HPDE6-E6E7 (cell line): ENCODE results near the gene WBP2.

ENCODE experiments used
- DNase-seq: peaks from one replicate; pipeline ENCODE4 v3.0.0; 2011; ENCODE audit warnings: missing footprints; ENCODE audit errors: extremely low spot score

The WBP2 gene

DNA sequence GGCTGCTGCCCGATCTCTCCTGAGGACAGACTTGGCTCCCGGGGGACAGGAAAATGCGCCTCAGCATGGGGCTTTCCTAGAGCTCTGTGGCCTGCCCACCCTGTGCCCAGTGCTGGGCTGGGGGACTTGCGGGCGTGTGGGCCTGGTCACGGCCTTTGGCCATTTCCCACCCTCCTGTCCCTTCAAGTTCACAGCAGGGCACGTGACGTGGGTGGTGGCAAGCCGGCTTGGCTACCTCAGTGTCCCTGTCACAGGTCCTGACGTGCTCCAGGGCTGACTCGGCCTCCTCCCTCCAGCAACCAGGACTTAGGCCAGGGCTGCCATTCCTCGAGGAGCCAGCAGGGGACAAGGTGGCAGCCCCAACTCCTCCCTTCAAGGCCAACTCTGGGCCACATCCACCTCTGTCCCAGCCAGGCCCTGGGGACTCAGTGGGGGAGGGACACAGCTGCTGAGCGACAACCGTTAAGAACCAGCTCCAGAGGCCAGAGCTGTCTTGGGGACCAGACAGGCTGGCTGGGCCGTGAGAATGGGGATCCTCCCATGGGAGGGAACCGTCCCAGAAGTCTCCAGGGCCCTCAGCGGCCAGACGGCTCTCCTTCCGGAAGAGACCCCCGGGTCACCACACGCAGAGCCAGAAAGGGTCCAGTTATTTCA, 9.9 kb downstream of the WBP2 start:
- DNase-seq = peak; percentile 89

- peak; percentile 71 for DNase-seq
Observed at GRCh38 chr17:75844530-75845057, 10.5 kb downstream of the WBP2 start.

- peak; percentile 40 for DNase-seq
Observed at GRCh38 chr17:75843577-75844529, 11.3 kb downstream of the WBP2 start, which contains the start of gene UNC13D. UNC13D (minus strand) TSS chr17:75844404; CDS start chr17:75844337, 67 bp downstream.

- DNase-seq = no peak
Observed at GRCh38 chr17:75842963-75843576, 12.1 kb downstream of the WBP2 start.

GRCh38 chr17:75842411-75842810, 12.7 kb downstream of the WBP2 start:
- no peak for DNase-seq

- no peak for DNase-seq
Observed at GRCh38 chr17:75840799-75841164, 14.4 kb downstream of the WBP2 start.

GRCh38 chr17:75839942-75840798, 15.0 kb downstream of the WBP2 start:
- no peak for DNase-seq

DNA sequence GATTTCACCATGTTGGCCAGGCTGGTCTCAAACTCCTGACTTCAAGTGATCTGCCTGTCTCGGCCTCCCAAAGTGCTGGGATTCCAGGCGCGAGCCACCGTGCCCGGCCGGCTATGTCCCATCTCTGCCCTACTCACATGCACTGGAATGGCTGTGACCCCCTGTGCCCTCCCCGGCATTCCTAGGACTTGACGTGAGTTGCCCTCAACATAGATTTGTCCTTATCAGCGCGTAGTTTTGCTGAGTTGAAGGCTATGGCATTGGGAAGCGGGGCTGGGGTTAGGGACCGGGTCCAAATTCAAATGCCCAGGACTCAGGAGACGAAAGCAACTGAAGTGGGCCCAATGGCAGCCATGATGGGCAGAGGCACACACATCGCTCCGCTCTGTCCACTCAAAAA, 16.7 kb downstream of the WBP2 start:
- DNase-seq = no peak

- no peak for DNase-seq
Observed at GRCh38 chr17:75837899-75838298, 17.2 kb downstream of the WBP2 start.

DNA sequence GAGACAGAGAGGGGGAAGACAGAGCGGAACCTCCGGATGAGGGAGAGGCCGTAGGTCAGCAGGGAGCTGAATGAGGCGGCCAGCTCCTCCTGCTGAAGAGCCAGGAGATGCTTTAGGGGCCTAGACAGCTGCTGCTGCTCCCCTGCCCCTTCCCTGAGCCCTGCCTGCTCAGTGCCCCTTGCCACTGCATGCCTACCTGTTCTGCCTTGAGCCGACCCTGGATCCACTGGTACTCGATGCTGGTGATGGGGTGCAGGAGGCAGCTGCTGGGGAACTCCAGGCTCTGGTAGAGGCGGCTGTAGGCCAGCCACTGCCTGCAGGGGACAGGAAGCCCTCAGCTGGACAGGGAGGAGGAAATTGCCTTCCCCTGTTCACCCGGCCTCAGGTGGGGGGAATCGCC, 18.5 kb downstream of the WBP2 start:
- DNase-seq = no peak

DNA sequence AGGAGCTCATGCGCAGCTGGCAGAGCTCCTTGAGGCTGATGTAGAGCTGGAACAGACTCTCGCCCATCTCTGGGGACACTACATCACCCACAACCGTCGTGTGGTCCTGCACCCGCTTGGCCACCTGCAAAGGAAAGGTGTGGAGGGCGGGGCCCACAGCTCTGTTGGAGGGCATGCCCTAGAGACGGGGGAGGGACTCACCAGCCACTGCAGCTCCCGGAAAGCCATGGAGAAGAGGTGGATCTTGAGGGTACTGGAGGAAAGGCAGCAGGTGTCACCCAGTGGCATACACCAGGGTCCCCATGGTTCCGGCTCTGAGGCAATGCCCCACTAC, 19.5 kb downstream of the WBP2 start:
- DNase-seq = no peak

DNA sequence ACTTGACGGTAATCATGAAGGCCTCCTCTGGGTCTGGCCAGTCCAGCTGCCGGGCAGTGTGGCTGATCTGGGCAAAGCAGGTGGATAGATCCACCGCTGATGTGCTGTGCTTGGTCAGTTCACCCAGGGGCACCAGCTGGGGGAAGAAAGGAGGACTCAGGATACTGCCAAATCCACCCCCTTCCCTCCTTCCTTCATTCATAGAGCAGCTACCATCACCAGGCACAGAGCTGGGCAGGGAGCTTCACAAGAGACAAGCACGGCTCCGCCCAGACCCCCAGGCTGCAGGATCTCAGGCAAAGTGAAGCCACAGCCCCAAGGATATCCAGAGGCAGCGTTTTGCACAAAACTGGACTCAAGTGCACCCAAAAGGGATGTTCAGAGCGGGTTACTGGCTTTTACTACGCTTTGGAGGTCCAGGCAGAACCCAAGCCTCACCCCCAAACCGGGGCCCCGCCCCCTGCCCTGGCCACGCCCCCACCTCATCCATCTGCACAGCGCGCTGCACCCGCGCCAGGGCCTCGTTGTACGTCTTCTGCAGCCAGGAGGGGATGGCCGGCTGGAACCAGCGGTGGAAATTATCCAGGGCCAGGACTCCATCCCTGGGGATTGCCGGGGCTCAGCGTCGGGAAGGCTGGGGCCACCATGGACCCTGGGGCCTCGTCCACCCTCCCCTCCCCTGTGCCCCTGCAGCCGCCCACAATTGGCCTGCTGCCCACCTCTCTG, 20.0 kb downstream of the WBP2 start:
- no peak for DNase-seq

DNA sequence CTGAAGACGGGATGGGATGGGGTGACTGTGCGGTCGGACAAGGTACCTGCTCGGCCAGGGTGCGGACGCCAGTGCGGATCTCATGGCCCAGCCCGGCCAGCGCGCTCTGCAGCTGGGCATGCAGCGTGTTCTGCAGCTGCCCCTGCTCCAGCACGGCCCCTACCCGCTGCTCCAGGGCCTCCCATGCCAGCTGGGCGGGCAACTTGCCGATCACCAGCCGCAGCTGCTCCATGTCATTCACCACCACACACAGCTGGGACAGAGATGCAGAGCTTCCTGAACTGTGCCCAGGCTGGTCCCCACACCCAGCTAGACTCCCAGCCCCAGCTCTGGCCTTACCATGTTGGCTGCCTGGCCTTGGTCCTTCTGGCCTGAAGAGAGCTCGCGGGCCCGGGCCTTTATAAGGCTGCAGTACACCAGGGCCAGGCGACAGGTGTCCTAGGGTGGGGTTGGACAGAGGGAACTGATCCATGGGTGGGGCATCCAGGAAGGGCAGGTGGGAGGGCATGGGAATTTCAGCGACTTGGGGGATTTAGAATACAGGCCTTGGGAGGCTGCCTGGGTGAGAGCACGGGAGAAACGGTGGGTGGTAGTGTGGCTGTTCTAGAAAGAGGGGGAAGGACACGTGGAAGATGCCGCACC, 20.7 kb downstream of the WBP2 start:
- DNase-seq = no peak

GRCh38 chr17:75832652-75833400, 22.3 kb downstream of the WBP2 start:
- DNase-seq = no peak

DNA sequence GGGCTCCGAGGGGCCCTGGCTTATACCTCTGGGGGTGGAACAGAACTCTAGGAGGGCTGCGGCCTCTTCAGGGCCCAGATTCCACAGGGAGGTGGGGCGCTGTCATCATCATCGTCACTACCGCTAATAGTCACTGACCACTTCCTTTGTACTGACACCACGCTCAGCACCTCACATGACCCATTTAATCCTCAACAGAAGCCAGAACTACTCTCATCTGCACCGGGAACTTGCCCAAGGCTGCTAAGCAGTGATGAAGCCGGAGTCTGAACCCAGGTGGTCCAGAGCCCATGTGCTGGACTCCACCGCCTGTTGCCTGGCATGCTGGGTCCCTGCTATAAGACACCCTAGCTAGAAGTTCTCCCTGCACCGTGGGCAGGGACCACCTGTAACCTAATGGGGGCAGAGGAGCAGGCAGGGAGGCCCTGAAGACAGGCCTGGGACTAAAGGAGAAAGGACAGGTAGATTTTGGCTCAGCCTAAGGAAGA, 22.9 kb downstream of the WBP2 start:
- DNase-seq = no peak

DNA sequence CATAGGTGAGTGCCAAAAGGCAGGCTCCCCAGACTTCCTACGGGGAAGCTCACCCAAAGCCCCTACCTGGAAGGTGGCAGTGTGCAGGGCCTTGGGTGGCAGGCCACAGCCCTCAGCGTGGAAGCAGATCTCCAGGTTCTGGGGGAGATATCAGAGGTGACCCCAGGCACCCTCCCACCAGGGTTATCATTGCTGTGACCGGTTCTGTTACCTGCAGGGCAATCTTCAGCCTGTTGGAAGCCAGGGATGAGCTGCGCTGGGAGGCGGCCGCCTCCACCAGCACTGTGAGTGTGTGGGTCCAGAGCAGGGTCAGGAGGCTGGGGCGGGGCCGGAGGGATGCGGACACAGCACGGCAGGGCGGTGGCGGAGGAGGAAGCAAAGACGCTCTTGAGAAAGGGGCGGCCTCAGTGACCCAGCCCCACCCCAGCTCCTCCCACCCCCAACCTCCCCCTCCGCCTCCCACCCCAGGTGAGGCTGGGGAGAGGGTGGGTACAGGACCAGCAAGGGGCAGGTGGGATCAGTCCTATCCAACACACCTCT, 24.0 kb downstream of the WBP2 start:
- DNase-seq = no peak

- no peak for DNase-seq
Observed at GRCh38 chr17:75830164-75831031, 24.7 kb downstream of the WBP2 start.

GRCh38 chr17:75829747-75830146, 25.4 kb downstream of the WBP2 start:
- DNase-seq = no peak
